K562 (cell line): ENCODE results near the gene KRTAP10-9. TPM values are rescaled to one million over a fixed set of nuclear protein-coding genes. Genes with fewer than 3 reads are reported as not detected.
"Not testable (repeated sequence)": the region's sequence is repeated elsewhere in the genome, so short reads cannot be mapped to it uniquely, and the experiment has no call there.

Experiments used
- ATAC-seq: fragments of 200-7000 bp; cut with Tn5 transposase; 3 replicates; pipeline ENCODE4 v1.9.1; 2020; ENCODE audit warnings: moderate library complexity
- BruUV-seq: library from RNA; stranded (reverse); fragments of 400-500 nt; replicated peaks from 2 replicates; lab custom pipeline; 2021; lab: Mats Ljungman, UMichigan
- CTCF ChIA-PET: fragments of 300-600 bp; formaldehyde crosslinking; extraction: SDS; loops from one replicate; lab custom pipeline; 2021; ENCODE audit warnings: low intra/inter-chr PET ratio; lab: Yijun Ruan, JAX
- POLR2A ChIA-PET: fragments of 300-600, 350-650 bp; sonication (Branson Sonifier 250); formaldehyde crosslinking; extraction: SDS; loops from one replicate; lab custom pipeline; 2021; ENCODE audit warnings: antibody characterized with exemption, inconsistent platforms; lab: Yijun Ruan, JAX
- DNase-seq, 4 experiments: peaks; one replicate each; pipeline versions ENCODE4 v3.0.0 to v3.0.0-alpha.2; 2011 to 2018; ENCODE audit warnings: low spot score in 3 of 4, mixed read lengths in 3 of 4; ENCODE audit errors: extremely low read depth in 1 of 4
- FAIRE-seq: peaks from 2 replicates; lab custom pipeline; 2011; peaks lifted over from hg19 to GRCh38; lab: Jason Lieb, UNC
- H2AFZ ChIP-seq: 2 replicates; pipeline ENCODE4 v1.6.0; 2011; ENCODE audit warnings: low read depth, low read length, control low read depth, inconsistent platforms
- H3K27ac ChIP-seq: fragments of 200-600 bp; 3 replicates; pipeline ENCODE4 v1.8.0; 2011; ENCODE audit warnings: low read depth, mild to moderate bottlenecking, control low read depth, inconsistent platforms, low read length, moderate library complexity, mixed read lengths; ENCODE audit errors: extremely low read depth
- H3K27me3 ChIP-seq, 2 experiments: fragments of 300-600 bp in 1 of 2; 2 replicates in 1 of 2; 3 replicates in 1 of 2; pipeline versions ENCODE4 v1.6.0 to v1.8.0; 2011; ENCODE audit warnings: inconsistent platforms in 2 of 2, low read length in 2 of 2, mild to moderate bottlenecking in 1 of 2, mixed read lengths in 1 of 2, moderate library complexity in 1 of 2; ENCODE audit not compliant: control insufficient read depth in 2 of 2, insufficient read depth in 2 of 2
- H3K36me3 ChIP-seq: fragments of 300-600 bp; 3 replicates; pipeline ENCODE4 v1.8.0; 2011; ENCODE audit warnings: mild to moderate bottlenecking, low read length, inconsistent platforms; ENCODE audit not compliant: control insufficient read depth, insufficient read depth
- H3K4me1 ChIP-seq, 2 experiments: fragments of 200-600 bp in 1 of 2; replicated peaks in 1 of 2; 2 replicates in 1 of 2; 3 replicates in 1 of 2; pipeline versions ENCODE4 v1.5.1 to v1.8.0; 2011; ENCODE audit warnings: inconsistent platforms in 2 of 2, low read length in 2 of 2, mild to moderate bottlenecking in 1 of 2, mixed read lengths in 1 of 2, moderate library complexity in 1 of 2; ENCODE audit not compliant: control insufficient read depth in 2 of 2, insufficient read depth in 2 of 2
- H3K4me2 ChIP-seq: 2 replicates; pipeline ENCODE4 v1.6.1; 2011; ENCODE audit warnings: low read length, control low read depth, inconsistent platforms, mixed read lengths; ENCODE audit not compliant: insufficient read depth
- H3K4me3 ChIP-seq: fragments of 200-600 bp; sonication (generic), shearing (Covaris generic); 2 replicates; pipeline ENCODE4 v1.5.1; 2016; ENCODE audit warnings: control low read depth, inconsistent platforms
- H3K79me2 ChIP-seq: fragments of 200-600 bp; 3 replicates; pipeline ENCODE4 v1.8.0; 2011; ENCODE audit warnings: low read length, inconsistent platforms; ENCODE audit not compliant: control insufficient read depth, insufficient read depth
- H3K9ac ChIP-seq, 2 experiments: 2 replicates each; pipeline versions ENCODE4 v1.6.0 to v1.6.1; 2011; ENCODE audit warnings: low read depth in 2 of 2, low read length in 2 of 2, control low read depth in 1 of 2, inconsistent platforms in 1 of 2, mild to moderate bottlenecking in 1 of 2, mixed read lengths in 1 of 2; ENCODE audit not compliant: insufficient read depth in 1 of 2
- H3K9me1 ChIP-seq: one replicate; pipeline ENCODE4 v1.6.0; 2011; ENCODE audit warnings: inconsistent platforms, mild to moderate bottlenecking, low read length, moderate library complexity; ENCODE audit not compliant: control insufficient read depth, insufficient read depth
- H3K9me3 ChIP-seq: replicated peaks from 2 replicates; pipeline ENCODE4 v1.5.1; 2011; ENCODE audit warnings: low read depth, low read length, inconsistent platforms; ENCODE audit not compliant: control insufficient read depth, insufficient read depth
- H4K20me1 ChIP-seq: replicated peaks from 2 replicates; pipeline ENCODE4 v1.6.1; 2011; ENCODE audit warnings: low read length, inconsistent platforms, mixed read lengths; ENCODE audit not compliant: control insufficient read depth, insufficient read depth
- CTCF ChIP-seq, 3 experiments: IDR thresholded peaks in 2 of 3; conservative IDR thresholded peaks in 1 of 3; 2 replicates each; pipeline ENCODE4 v1.5.1; 2011 to 2012; ENCODE audit warnings: low read length in 3 of 3, mild to moderate bottlenecking in 3 of 3, control low read depth in 2 of 3, improper control_type of control experiment in 1 of 3, inconsistent platforms in 1 of 3, low read depth in 1 of 3, mixed read lengths in 1 of 3, moderate library complexity in 1 of 3; ENCODE audit not compliant: insufficient read depth in 2 of 3
- WGBS: fragments of 100-300 bp; shearing (Covaris generic); methylation state at CpG from one replicate; pipeline ENCODE4 v1.1.6; 2016; ENCODE audit warnings: low coverage, mixed read lengths; ENCODE audit not compliant: insufficient coverage; ENCODE audit errors: missing lambda C conversion rate; 5-methylcytosine and 5-hydroxymethylcytosine counted together
- in situ Hi-C: fragments of 300-500 bp; cut with MboI; formaldehyde crosslinking; loops from 4 replicates; pipeline ENCODE4 v1.15.0; 2018; ENCODE audit warnings: inconsistent platforms, mixed read lengths
- intact Hi-C: fragments of 100-400 bp; cut with micrococcal nuclease; formaldehyde crosslinking; loops from 2 replicates; pipeline ENCODE4 v1.14.2; 2022
- polyA plus RNA-seq, 8 experiments: library from polyadenylated mRNA; depleted of rRNA in 4 of 8; stranded (reverse) in 5 of 8; unstranded in 3 of 8; fragments of >200 nt; fragmentation: Nextera tagmentation in 2 of 8; fragmentation: Illumina TruSeq in 1 of 8; extraction: Ambion mirVana in 2 of 8; extraction: Trizol in 1 of 8; gene quantifications; 2 replicates each; pipeline versions ENCODE4 v1.2.1 to v1.2.3, GENCODE V29; 2011 to 2014; ENCODE audit warnings: inconsistent platforms in 1 of 8, missing spikeins in 1 of 8
- total RNA-seq, 7 experiments: library from RNA; depleted of rRNA in 6 of 7; stranded (reverse); fragments of >200 nt in 6 of 7; fragmentation: Illumina TruSeq in 2 of 7; extraction: Trizol in 2 of 7; gene quantifications; 2 replicates each; pipeline versions ENCODE4 v1.2.1 to v1.2.3, GENCODE V29; 2011 to 2021; ENCODE audit warnings: low replicate concordance in 1 of 7

Gene KRTAP10-9
- total and polyA plus RNA-seq, 9 of the 15 experiments (the other 6 are each of a cell fraction or from before 2014, with no cell fraction given), result not detected

- H3K4me2 ChIP-seq, H3K4me3 ChIP-seq, FAIRE-seq, intact Hi-C loops, in situ Hi-C loops, H3K9ac ChIP-seq, H3K79me2 ChIP-seq, POLR2A ChIA-PET, CTCF ChIA-PET, ATAC-seq, H3K9me3 ChIP-seq, H3K36me3 ChIP-seq, DNase-seq, BruUV-seq, H3K9me1 ChIP-seq, H3K27ac ChIP-seq, H2AFZ ChIP-seq, H4K20me1 ChIP-seq: not testable (repeated sequence)
- WGBS, result under 1% methylated on average over 13 of the region's 23 CpGs
- H3K27me3 ChIP-seq, result peaks cover 9 to 48% of the 10 kb centered on the region in 2 experiments
- H3K4me1 ChIP-seq, result peaks cover 1 to 16% of the 10 kb centered on the region in 2 experiments; a peak in 3 of 5 replicates
Observed at GRCh38 chr21:44600118-44600978, 26.5 kb upstream of the KRTAP10-9 start, which contains the start of gene KRTAP10-7. TSS of gene KRTAP10-7 (plus strand) at chr21:44600597. CDS start at chr21:44600622, 25 bp downstream.

- H4K20me1 ChIP-seq, H3K4me2 ChIP-seq, H3K9me3 ChIP-seq: not testable (repeated sequence)
- peak in 2 of 3 experiments; percentile 28 to 48; a peak in 4 of 6 replicates for TF ChIP-seq CTCF (IDR thresholded peaks at IDR 0.05 in 2 of 3, conservative IDR thresholded peaks at IDR 0.05 in 1 of 3; ENCODE audit: insufficient read depth in 2 of 3, low read depth in 1 of 3, low read length in 3 of 3)
- TF ChIP-seq, all 486 proteins: peak for 1; not testable (repeated sequence) for 485
- CTCF ChIA-PET, H2AFZ ChIP-seq, H3K9ac ChIP-seq, DNase-seq, H3K27ac ChIP-seq, H3K4me3 ChIP-seq, H3K36me3 ChIP-seq, intact Hi-C loops, in situ Hi-C loops, BruUV-seq, H3K79me2 ChIP-seq, ATAC-seq, H3K9me1 ChIP-seq, FAIRE-seq: not testable (repeated sequence)
- Histone ChIP-seq H3K4me1 (peaks cover 0 to 16% of the 10 kb centered on the region in 2 experiments; a peak in 1 of 5 replicates), H3K27me3 (peaks cover 9 to 47% of the 10 kb centered on the region in 2 experiments)
- 0% methylated on average over 6 of the region's 10 CpGs for WGBS
- POLR2A ChIA-PET, result interaction anchor here (0.6 to 0.7 kb wide), 2 partner anchors 44 to 94 kb away, joined by 3 to 4 read pairs; no protein-coding TSS in a partner anchor
Observed at GRCh38 chr21:44601091-44601490, 25.8 kb upstream of the KRTAP10-9 start.
